ENCODE data around the gene EIF3F. TPM values are rescaled to one million over a fixed set of nuclear protein-coding genes. Genes with fewer than 3 reads are reported as not detected.
A peak's percentile ranks its signal among the peaks of the same experiment; 100 is the strongest.
"Not testable (repeated sequence)": the region's sequence is repeated elsewhere in the genome, so short reads cannot be mapped to it uniquely, and the experiment has no call there.

EIF3F gene
- total RNA-seq, 3 donors from 2014 or later (not counting 1 experiment from before 2014, with no cell fraction given), result 232 to 250 (median 247) TPM

GRCh38 chr11:7981619-7982157 lies 5.4 kb upstream of the EIF3F start:
- no peaks in the 10 kb centered on the region for H3K36me3 Mint-ChIP-seq
- intact Hi-C loops (cut with micrococcal nuclease), result loop anchor here (10.0 kb wide), 1 partner anchor 467 kb away; the partner anchor contains the start of gene PPFIBP2
- no peak for ATAC-seq
- Histone ChIP-seq H3K4me1 (ENCODE audit: control insufficient read depth, insufficient read depth, low read length) (peaks cover 4% of the 10 kb centered on the region), H3K9me3 (ENCODE audit: control insufficient read depth, insufficient read depth, low read length) (no peaks in the 10 kb centered on the region), H3K27ac (ENCODE audit: low read length) (no peak overlapping the region), H3K36me3 (ENCODE audit: control insufficient read depth, insufficient read depth, low read length) (no peaks in the 10 kb centered on the region), H3K4me3 (ENCODE audit: low read length) (no peak overlapping the region), H3K27me3 (ENCODE audit: control insufficient read depth, insufficient read depth, low read length) (no peaks in the 10 kb centered on the region)
- no peak overlapping the region for H3K4me3 Mint-ChIP-seq
- WGBS (ENCODE audit: insufficient coverage), result 59% methylated on average over 1 of the region's 1 CpG
- H3K27me3 Mint-ChIP-seq (ENCODE audit: low read depth in 2 of 2), result peaks cover 0 to 6% of the 10 kb centered on the region in 2 donors
- peaks cover 9% of the 10 kb centered on the region in 2 donors for H3K4me1 Mint-ChIP-seq
- no peak for DNase-seq
- no peak overlapping the region for H3K27ac Mint-ChIP-seq
- TF ChIP-seq CTCF (IDR thresholded peaks at IDR 0.05), result no peak
- no peaks in the 10 kb centered on the region for H3K9me3 Mint-ChIP-seq

GRCh38 chr11:7982582-7983119 lies 4.5 kb upstream of the EIF3F start:
- intact Hi-C loops (cut with micrococcal nuclease), result loop anchor here (10.0 kb wide), 1 partner anchor 468 kb away; the partner anchor contains the start of gene PPFIBP2
- Mint-ChIP-seq H3K27ac (no peak overlapping the region), H3K4me3 (no peak overlapping the region), H3K9me3 (no peaks in the 10 kb centered on the region), H3K36me3 (no peaks in the 10 kb centered on the region), H3K4me1 (peaks cover 17 to 18% of the 10 kb centered on the region in 2 donors), H3K27me3 (ENCODE audit: low read depth in 2 of 2) (peaks cover 0 to 6% of the 10 kb centered on the region in 2 donors)
- no peak for TF ChIP-seq CTCF (IDR thresholded peaks at IDR 0.05)
- 100% methylated on average over 1 of the region's 1 CpG for WGBS (ENCODE audit: insufficient coverage)
- H3K4me3 ChIP-seq (ENCODE audit: low read length), result no peak overlapping the region
- no peaks in the 10 kb centered on the region for H3K27me3 ChIP-seq (ENCODE audit: control insufficient read depth, insufficient read depth, low read length)
- H3K27ac ChIP-seq (ENCODE audit: low read length), result no peak overlapping the region
- H3K4me1 ChIP-seq (ENCODE audit: control insufficient read depth, insufficient read depth, low read length), result peaks cover 6% of the 10 kb centered on the region
- no peak for DNase-seq
- H3K9me3 ChIP-seq (ENCODE audit: control insufficient read depth, insufficient read depth, low read length), result no peaks in the 10 kb centered on the region
- H3K36me3 ChIP-seq (ENCODE audit: control insufficient read depth, insufficient read depth, low read length), result no peaks in the 10 kb centered on the region
- no peak for ATAC-seq

- intact Hi-C loops (cut with micrococcal nuclease), result loop anchor here (10.0 kb wide), 1 partner anchor 469 kb away; the partner anchor contains the start of gene PPFIBP2
Observed at GRCh38 chr11:7983832-7984590, 3.1 kb upstream of the EIF3F start.

GRCh38 chr11:7987560-7987883 lies 385 bp downstream of the EIF3F start:
- WGBS (ENCODE audit: insufficient coverage), result 0% methylated on average over 2 of the region's 13 CpGs
- Mint-ChIP-seq H3K27ac (peak overlapping the region; percentile 92 to 95), H3K4me1 (peaks cover 47 to 54% of the 10 kb centered on the region in 2 donors), H3K4me3 (peak overlapping the region; percentile 94)
- not testable (repeated sequence) for H3K36me3 ChIP-seq (ENCODE audit: control insufficient read depth, insufficient read depth, low read length); H3K36me3 Mint-ChIP-seq; H3K9me3 ChIP-seq (ENCODE audit: control insufficient read depth, insufficient read depth, low read length); DNase-seq; H3K27me3 ChIP-seq (ENCODE audit: control insufficient read depth, insufficient read depth, low read length); H3K27me3 Mint-ChIP-seq (ENCODE audit: low read depth in 2 of 2); H3K9me3 Mint-ChIP-seq
- intact Hi-C loops (cut with micrococcal nuclease), result loop anchor here (2.0 to 10.0 kb wide), 2 partner anchors 95 to 473 kb away; partner anchors contain the start of gene PPFIBP2
- H3K27ac ChIP-seq (ENCODE audit: low read length), result peak overlapping the region; percentile 59
- peak; percentile 12 to 20 (median 12) for ATAC-seq
- peaks cover 13% of the 10 kb centered on the region for H3K4me1 ChIP-seq (ENCODE audit: control insufficient read depth, insufficient read depth, low read length)
- H3K4me3 ChIP-seq (ENCODE audit: low read length), result peak overlapping the region; percentile 64

More at GRCh38 chr11:7983832-7984590, 3.1 kb upstream of the EIF3F start:
- Mint-ChIP-seq H3K27me3 (ENCODE audit: low read depth in 2 of 2) (peaks cover 0 to 6% of the 10 kb centered on the region in 2 donors), H3K4me1 (peaks cover 30 to 31% of the 10 kb centered on the region in 2 donors), H3K9me3 (no peaks in the 10 kb centered on the region), H3K27ac (no peak overlapping the region), H3K36me3 (no peaks in the 10 kb centered on the region), H3K4me3 (no peak overlapping the region)
- no peak for TF ChIP-seq CTCF (IDR thresholded peaks at IDR 0.05)
- Histone ChIP-seq H3K4me3 (ENCODE audit: low read length) (no peak overlapping the region), H3K36me3 (ENCODE audit: control insufficient read depth, insufficient read depth, low read length) (no peaks in the 10 kb centered on the region), H3K27ac (ENCODE audit: low read length) (no peak overlapping the region), H3K4me1 (ENCODE audit: control insufficient read depth, insufficient read depth, low read length) (peaks cover 13% of the 10 kb centered on the region), H3K9me3 (ENCODE audit: control insufficient read depth, insufficient read depth, low read length) (no peaks in the 10 kb centered on the region), H3K27me3 (ENCODE audit: control insufficient read depth, insufficient read depth, low read length) (no peaks in the 10 kb centered on the region)
- no peak for DNase-seq
- ATAC-seq, result no peak
- WGBS (ENCODE audit: insufficient coverage), result 81% methylated on average over 7 of the region's 7 CpGs

All from natural killer cell (primary cell).